ENCODE measurements around the gene UNC5A.

UNC5A gene

GRCh38 chr5:176837707-176838115 lies 27.4 kb downstream of the UNC5A start:
- peak; percentile 86 for DNase-seq (ENCODE audit: low read depth, low spot score)
- TF ChIP-seq CTCF (IDR thresholded peaks at IDR 0.05; ENCODE audit: low read depth, low read length) = no peak
- H3K4me3 ChIP-seq (ENCODE audit: low read depth, low read length) = no peak overlapping the region
- in situ Hi-C loops (cut with HindIII; ENCODE audit: low sequenced_read_pairs) = no loop called here

DNA sequence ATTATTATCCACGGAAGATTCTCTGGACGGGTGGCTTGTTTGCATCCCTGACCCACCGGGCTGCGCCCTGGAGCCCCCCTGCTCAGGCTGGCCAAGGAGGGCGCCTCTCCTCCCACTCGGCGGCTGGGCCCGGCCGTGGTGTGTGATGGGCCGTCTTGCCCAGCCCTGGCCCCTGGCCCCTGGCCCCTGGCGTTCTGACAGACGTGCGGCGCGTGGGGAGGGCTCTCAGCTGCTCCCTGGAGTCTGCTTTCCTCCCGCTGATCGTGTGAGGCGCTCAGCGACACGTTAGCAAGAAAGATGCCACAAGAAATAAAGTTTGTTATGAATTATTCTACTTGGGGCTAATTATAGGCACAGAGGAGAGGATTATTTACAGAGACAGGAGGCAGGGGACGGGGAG lies 33.3 kb downstream of the UNC5A start:
- no peak overlapping the region for H3K4me3 ChIP-seq (ENCODE audit: low read depth, low read length)
- no peak for TF ChIP-seq CTCF (IDR thresholded peaks at IDR 0.05; ENCODE audit: low read depth, low read length)
- no peak for DNase-seq (ENCODE audit: low read depth, low spot score)
- in situ Hi-C loops (cut with HindIII; ENCODE audit: low sequenced_read_pairs) = no loop called here

DNA sequence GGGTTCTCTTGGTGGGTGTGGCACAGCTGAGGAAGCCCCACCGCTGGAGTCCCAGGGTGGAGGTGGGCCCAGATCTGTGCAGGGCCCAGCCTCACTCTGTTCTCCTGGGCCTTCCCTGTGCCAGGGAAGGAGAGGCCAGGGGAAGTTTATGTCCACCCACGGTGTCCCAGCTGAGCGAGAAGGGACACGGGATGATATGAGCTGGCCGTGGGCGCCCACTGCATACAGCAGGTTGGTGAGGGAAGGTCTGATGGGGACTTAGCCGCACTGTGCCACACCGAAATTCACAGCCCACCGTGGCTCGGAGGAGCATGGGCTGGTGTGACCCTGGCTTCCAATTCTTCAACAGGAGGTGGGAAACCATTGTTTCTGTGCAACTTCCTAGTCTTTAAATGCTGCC lies 33.9 kb downstream of the UNC5A start:
- no peak overlapping the region for H3K4me3 ChIP-seq (ENCODE audit: low read depth, low read length)
- in situ Hi-C loops (cut with HindIII; ENCODE audit: low sequenced_read_pairs) = no loop called here
- no peak for DNase-seq (ENCODE audit: low read depth, low spot score)
- TF ChIP-seq CTCF (IDR thresholded peaks at IDR 0.05; ENCODE audit: low read depth, low read length) = no peak

GRCh38 chr5:176844706-176845391 lies 34.5 kb downstream of the UNC5A start:
- in situ Hi-C loops (cut with HindIII; ENCODE audit: low sequenced_read_pairs) = no loop called here
- no peak overlapping the region for H3K4me3 ChIP-seq (ENCODE audit: low read depth, low read length)
- no peak for DNase-seq (ENCODE audit: low read depth, low spot score)
- TF ChIP-seq CTCF (IDR thresholded peaks at IDR 0.05; ENCODE audit: low read depth, low read length) = no peak

GRCh38 chr5:176845392-176845713 lies 35.0 kb downstream of the UNC5A start:
- no peak overlapping the region for H3K4me3 ChIP-seq (ENCODE audit: low read depth, low read length)
- in situ Hi-C loops (cut with HindIII; ENCODE audit: low sequenced_read_pairs) = no loop called here
- no peak for TF ChIP-seq CTCF (IDR thresholded peaks at IDR 0.05; ENCODE audit: low read depth, low read length)
- DNase-seq (ENCODE audit: low read depth, low spot score) = no peak

GRCh38 chr5:176846335-176847140 lies 36.2 kb downstream of the UNC5A start:
- no peak for TF ChIP-seq CTCF (IDR thresholded peaks at IDR 0.05; ENCODE audit: low read depth, low read length)
- in situ Hi-C loops (cut with HindIII; ENCODE audit: low sequenced_read_pairs) = no loop called here
- no peak for DNase-seq (ENCODE audit: low read depth, low spot score)
- H3K4me3 ChIP-seq (ENCODE audit: low read depth, low read length) = no peak overlapping the region

All from astrocyte of the spinal cord (primary cell).